ENCODE measurements around the gene KDM3B. TPM values are rescaled to one million over a fixed set of nuclear protein-coding genes. Genes with fewer than 3 reads are reported as not detected.

Gene KDM3B
- polyA plus RNA-seq, 4 donors = 18.6 to 63.2 (median 25.2) TPM

DNA sequence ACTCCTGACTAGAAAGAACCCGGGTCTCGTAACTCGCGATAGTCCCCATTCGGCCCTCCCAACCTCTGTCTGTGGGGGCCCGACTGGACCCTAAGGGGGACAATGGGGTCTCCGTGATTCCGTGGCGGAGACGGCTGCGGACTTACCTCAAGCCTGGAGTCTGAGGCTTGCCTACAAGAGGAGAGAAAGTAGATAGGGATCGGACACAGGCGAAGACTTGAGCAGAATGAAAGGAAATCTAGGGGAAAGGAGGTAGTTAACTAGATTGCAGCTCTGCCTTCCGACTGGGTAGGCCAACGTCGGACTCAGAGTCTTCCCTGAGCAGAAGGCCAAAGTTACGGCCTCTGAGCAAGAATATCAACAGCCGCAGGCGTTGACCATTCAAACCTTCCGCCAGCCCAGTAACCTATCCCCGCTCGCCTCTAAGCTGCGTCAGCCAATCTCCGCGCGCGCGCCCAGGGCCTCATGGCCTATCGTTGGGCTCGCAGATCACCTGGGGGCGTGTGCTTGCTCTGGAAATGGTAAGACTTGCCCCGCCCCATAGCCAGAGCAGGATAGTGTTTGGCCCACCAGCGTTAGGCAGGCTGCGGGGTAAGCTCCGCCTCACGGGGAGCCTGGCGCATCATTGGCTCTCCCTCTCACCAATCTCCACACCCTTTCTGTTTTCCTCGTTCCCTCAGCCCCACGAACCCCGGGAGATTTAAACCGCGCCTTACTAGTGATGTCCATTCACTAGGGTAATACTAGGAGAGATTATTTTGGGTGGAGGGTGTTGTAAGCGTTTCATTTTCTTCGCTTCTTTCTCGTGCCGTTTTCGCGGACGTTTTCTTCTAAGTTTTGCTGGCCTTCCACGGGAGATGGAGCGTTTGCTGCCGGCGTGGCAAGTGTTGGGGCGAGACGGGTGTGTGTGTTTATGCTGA is 20.8 kb upstream of the KDM3B start, which contains the start of gene CDC25C:
CDC25C (minus strand) TSS at position 356 of the 920 bp plus-strand sequence. CDS start 624 bp downstream, outside the sequence.
- Histone ChIP-seq H3K9me3 (ENCODE audit: control insufficient read depth in 2 of 2, insufficient read depth in 1 of 2, low read depth in 1 of 2, low read length in 1 of 2) (no peaks in the 10 kb centered on the region), H3K36me3 (ENCODE audit: control insufficient read depth in 3 of 3, insufficient read depth in 2 of 3, low read depth in 1 of 3, low read length in 3 of 3) (no peaks in the 10 kb centered on the region), H3K4me1 (ENCODE audit: control insufficient read depth in 3 of 3, insufficient read depth in 2 of 3, low read depth in 1 of 3, low read length in 2 of 3) (peaks cover 0 to 9% (median 3%) of the 10 kb centered on the region in 3 donors), H3K27ac (ENCODE audit: low read depth in 1 of 3, low read length in 2 of 3) (peak within 1 kb of the TSS in 1 of 3 donors; percentile 39), H3K27me3 (ENCODE audit: control insufficient read depth in 3 of 3, insufficient read depth in 3 of 3, low read length in 3 of 3) (no peaks in the 10 kb centered on the region), H3K4me3 (ENCODE audit: low read depth in 1 of 3, low read length in 3 of 3) (peak within 1 kb of the TSS; percentile 17 to 52 (median 48))
- peak; percentile 74 for FAIRE-seq
- WGBS, 3 donors = 0 to 1% (median 0%) methylated on average over 55 of the region's 55 CpGs
- DNase-seq = peak; percentile 98 to 100

DNA sequence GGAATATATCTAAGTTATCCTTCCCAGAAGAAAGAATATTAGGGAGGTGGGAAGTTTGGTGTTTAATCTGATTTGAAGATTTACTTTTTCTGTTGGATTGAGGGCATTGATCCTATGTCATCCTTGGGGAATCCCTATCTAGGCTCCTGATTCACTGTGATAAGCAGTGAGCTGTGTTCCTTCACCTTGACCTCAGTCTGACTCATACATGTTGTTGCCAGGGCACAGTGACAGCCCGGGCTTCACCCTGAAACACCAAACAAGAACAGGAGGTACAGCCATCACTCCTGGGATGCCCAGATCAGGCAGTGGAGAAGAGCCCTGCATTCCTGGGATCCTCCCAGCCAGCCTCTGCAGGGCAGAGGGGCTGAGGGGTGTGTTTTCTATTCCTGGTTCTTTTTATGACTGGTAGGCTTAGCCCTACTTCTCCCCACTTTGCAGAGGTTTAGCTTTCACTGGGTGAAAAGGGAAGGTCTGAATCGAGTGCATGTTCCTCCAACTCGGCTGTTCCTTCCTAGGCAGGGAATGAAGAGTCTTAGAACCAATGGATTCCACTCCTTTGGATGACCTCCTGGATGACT is 17.5 kb upstream of the KDM3B start:
- no peak overlapping the region for H3K27ac ChIP-seq (ENCODE audit: low read depth in 1 of 3, low read length in 2 of 3)
- no peaks in the 10 kb centered on the region for H3K9me3 ChIP-seq (ENCODE audit: control insufficient read depth in 2 of 2, insufficient read depth in 1 of 2, low read depth in 1 of 2, low read length in 1 of 2)
- FAIRE-seq = no peak
- DNase-seq = no peak
- H3K36me3 ChIP-seq (ENCODE audit: control insufficient read depth in 3 of 3, insufficient read depth in 2 of 3, low read depth in 1 of 3, low read length in 3 of 3) = no peaks in the 10 kb centered on the region
- H3K4me3 ChIP-seq (ENCODE audit: low read depth in 1 of 3, low read length in 3 of 3) = no peak overlapping the region
- no peaks in the 10 kb centered on the region for H3K27me3 ChIP-seq (ENCODE audit: control insufficient read depth in 3 of 3, insufficient read depth in 3 of 3, low read length in 3 of 3)
- H3K4me1 ChIP-seq (ENCODE audit: control insufficient read depth in 3 of 3, insufficient read depth in 2 of 3, low read depth in 1 of 3, low read length in 2 of 3) = peaks cover 4 to 12% (median 5%) of the 10 kb centered on the region in 3 donors
- WGBS, 3 donors = 57 to 75% (median 65%) methylated on average over 3 of the region's 3 CpGs

DNA sequence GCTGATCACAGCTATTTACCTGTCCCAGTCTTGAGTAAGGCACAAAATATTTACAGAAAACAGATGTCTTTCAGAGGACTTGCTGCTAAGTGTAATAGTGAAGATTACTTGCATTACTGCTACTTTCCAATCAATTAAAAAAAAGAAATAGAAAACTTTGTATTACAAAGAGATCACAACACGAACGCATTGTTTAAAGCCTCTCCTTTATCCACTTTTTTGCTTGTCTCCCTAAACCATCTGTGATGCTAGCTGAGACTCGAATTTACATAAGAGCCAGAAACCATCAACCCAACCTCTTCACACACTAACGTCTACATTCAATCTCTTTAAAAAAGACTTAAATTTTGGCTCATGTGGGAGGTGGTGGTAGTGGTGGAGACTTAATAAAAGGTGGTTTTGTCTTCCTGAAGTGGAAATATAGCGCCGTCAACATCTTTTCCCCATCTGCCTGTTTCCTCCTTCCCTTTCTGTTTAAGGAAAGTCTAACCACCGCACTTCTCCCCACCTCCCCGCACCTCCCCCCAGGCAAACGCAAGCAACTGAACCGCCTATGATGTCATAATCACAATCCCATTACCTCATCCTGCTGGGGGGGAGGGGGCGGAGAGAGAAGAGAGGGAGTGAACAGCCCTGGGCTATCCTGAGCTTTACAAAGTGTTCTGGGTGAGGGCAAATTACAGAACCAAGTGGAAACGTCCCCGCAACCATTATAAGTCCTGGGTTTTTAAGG is 15.4 kb upstream of the KDM3B start:
- DNase-seq = no peak
- peak overlapping the region; percentile 38 to 98 (median 85) for H3K27ac ChIP-seq (ENCODE audit: low read depth in 1 of 3, low read length in 2 of 3)
- H3K9me3 ChIP-seq (ENCODE audit: control insufficient read depth in 2 of 2, insufficient read depth in 1 of 2, low read depth in 1 of 2, low read length in 1 of 2) = no peaks in the 10 kb centered on the region
- peaks cover 0 to 7% (median 0%) of the 10 kb centered on the region in 3 donors for H3K36me3 ChIP-seq (ENCODE audit: control insufficient read depth in 3 of 3, insufficient read depth in 2 of 3, low read depth in 1 of 3, low read length in 3 of 3)
- peak overlapping the region; percentile 59 to 88 (median 65) for H3K4me3 ChIP-seq (ENCODE audit: low read depth in 1 of 3, low read length in 3 of 3)
- peaks cover 2 to 12% (median 4%) of the 10 kb centered on the region in 3 donors for H3K4me1 ChIP-seq (ENCODE audit: control insufficient read depth in 3 of 3, insufficient read depth in 2 of 3, low read depth in 1 of 3, low read length in 2 of 3)
- no peaks in the 10 kb centered on the region for H3K27me3 ChIP-seq (ENCODE audit: control insufficient read depth in 3 of 3, insufficient read depth in 3 of 3, low read length in 3 of 3)
- FAIRE-seq = no peak
- WGBS, 3 donors = 25 to 30% (median 27%) methylated on average over 13 of the region's 13 CpGs

DNA sequence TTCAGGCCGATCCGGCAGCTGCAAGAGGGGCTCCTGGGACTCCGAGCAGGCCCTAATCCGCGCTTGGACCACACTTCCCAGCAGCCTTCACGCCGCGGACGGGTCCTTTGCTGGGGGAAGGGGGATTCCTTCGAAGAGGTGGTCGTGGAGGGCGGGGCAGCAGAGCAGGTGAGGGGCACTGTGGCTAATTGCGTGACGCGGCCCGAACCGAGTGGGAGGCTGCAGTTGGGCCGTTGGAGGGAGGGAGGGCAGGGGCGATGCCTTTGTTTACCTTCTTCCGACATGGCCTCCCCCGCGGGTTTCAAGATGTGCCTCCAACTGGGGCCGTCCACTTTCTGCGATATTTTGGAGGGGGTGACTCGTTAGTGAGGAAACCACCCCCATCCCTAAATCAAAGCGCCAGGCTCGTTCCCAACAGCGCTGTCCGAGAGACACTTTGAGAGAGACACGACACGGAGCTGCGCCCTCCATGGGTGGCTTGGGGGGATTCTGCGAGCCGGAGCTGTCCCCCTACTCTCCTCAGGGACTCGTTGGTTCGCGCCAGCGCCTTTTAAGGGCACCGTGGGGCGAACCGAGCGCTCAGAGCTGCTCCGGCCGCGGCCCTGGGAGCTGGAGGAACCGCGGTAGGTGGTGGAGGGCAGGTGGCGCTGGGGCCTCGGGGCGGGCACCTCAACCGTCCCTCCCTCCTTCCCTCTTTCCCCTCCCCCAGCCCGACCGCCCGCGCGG is 14.6 kb upstream of the KDM3B start, which contains the start of gene FAM53C:
FAM53C (plus strand) TSS at position 582 of the 726 bp plus-strand sequence. CDS start 3,070 bp downstream, outside the sequence.
- peak within 1 kb of the TSS; percentile 38 to 98 (median 85) for H3K27ac ChIP-seq (ENCODE audit: low read depth in 1 of 3, low read length in 2 of 3)
- H3K4me1 ChIP-seq (ENCODE audit: control insufficient read depth in 3 of 3, insufficient read depth in 2 of 3, low read depth in 1 of 3, low read length in 2 of 3) = peaks cover 2 to 12% (median 4%) of the 10 kb centered on the region in 3 donors
- H3K9me3 ChIP-seq (ENCODE audit: control insufficient read depth in 2 of 2, insufficient read depth in 1 of 2, low read depth in 1 of 2, low read length in 1 of 2) = no peaks in the 10 kb centered on the region
- H3K4me3 ChIP-seq (ENCODE audit: low read depth in 1 of 3, low read length in 3 of 3) = peak within 1 kb of the TSS; percentile 59 to 88 (median 65)
- H3K27me3 ChIP-seq (ENCODE audit: control insufficient read depth in 3 of 3, insufficient read depth in 3 of 3, low read length in 3 of 3) = no peaks in the 10 kb centered on the region
- FAIRE-seq = no peak
- DNase-seq = peak; percentile 92 to 99
- WGBS, 3 donors = 0% methylated on average over 43 to 56 of the region's 56 CpGs
- peaks cover 0 to 9% (median 0%) of the 10 kb centered on the region in 3 donors for H3K36me3 ChIP-seq (ENCODE audit: control insufficient read depth in 3 of 3, insufficient read depth in 2 of 3, low read depth in 1 of 3, low read length in 3 of 3)

DNA sequence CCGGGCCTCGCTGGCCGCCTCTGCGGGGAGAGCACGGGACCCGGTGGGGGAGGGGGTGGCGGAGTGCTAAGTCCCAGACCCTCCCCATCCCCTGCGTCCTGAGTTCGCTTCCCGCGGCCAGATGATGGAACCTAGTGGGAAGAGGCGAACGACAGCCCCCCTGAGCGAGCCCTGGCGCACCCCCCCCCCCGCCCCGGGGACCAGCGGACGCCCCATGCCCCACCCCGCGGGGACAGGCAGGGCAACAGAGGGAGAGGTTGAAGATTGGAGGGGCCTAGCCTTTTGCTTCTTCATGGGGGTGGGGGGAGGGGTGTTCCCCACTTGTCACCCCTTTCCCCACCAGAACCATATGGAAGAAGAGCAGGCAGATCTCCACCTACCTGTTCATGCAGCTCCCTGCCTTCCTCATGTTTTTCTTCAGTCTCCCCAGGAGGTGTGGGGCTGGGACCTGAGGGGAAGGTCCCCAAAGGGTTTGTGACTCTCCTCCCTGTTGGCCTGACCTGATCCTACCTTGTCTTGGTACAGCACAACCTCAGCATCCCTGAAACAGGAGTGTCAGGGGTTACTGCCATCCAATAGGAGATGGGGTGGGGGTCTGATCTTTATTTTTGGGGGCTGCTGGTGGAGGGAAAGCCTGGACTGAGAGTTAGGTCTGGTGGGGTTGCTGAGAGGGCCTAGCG is 13.9 kb upstream of the KDM3B start:
- Histone ChIP-seq H3K27ac (ENCODE audit: low read depth in 1 of 3, low read length in 2 of 3) (peak overlapping the region; percentile 30 to 98 (median 85)), H3K27me3 (ENCODE audit: control insufficient read depth in 3 of 3, insufficient read depth in 3 of 3, low read length in 3 of 3) (no peaks in the 10 kb centered on the region), H3K4me3 (ENCODE audit: low read depth in 1 of 3, low read length in 3 of 3) (peak overlapping the region; percentile 59 to 88 (median 65)), H3K9me3 (ENCODE audit: control insufficient read depth in 2 of 2, insufficient read depth in 1 of 2, low read depth in 1 of 2, low read length in 1 of 2) (no peaks in the 10 kb centered on the region), H3K36me3 (ENCODE audit: control insufficient read depth in 3 of 3, insufficient read depth in 2 of 3, low read depth in 1 of 3, low read length in 3 of 3) (peaks cover 0 to 16% (median 0%) of the 10 kb centered on the region in 3 donors), H3K4me1 (ENCODE audit: control insufficient read depth in 3 of 3, insufficient read depth in 2 of 3, low read depth in 1 of 3, low read length in 2 of 3) (peaks cover 2 to 12% (median 4%) of the 10 kb centered on the region in 3 donors)
- no peak for FAIRE-seq
- peak in 1 of 2 donors; percentile 49 for DNase-seq
- WGBS, 3 donors = 1 to 2% (median 1%) methylated on average over 13 to 21 of the region's 22 CpGs

DNA sequence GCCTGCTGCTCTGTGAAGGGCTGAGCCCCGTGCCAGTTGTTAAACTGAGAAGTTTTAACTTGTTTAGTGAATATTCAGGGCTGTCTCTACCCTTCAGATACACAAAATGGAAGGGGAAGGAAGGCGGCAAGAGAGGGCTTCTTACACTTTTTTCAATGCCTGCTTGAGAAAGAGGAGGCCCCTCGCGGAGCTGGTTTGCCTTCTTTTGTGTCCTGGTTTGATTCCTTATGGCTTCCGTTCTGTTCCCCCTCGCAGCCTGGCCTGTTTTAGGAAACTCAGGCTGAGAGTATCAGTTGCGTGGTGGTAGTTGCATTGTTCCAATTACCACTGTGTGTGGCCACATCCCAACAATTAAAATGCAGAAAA is 13.4 kb upstream of the KDM3B start:
- FAIRE-seq (no peak), DNase-seq (peak; percentile 12 to 51)
- Histone ChIP-seq H3K27ac (ENCODE audit: low read depth in 1 of 3, low read length in 2 of 3) (peak overlapping the region in 2 of 3 donors; percentile 78 to 85), H3K27me3 (ENCODE audit: control insufficient read depth in 3 of 3, insufficient read depth in 3 of 3, low read length in 3 of 3) (no peaks in the 10 kb centered on the region), H3K9me3 (ENCODE audit: control insufficient read depth in 2 of 2, insufficient read depth in 1 of 2, low read depth in 1 of 2, low read length in 1 of 2) (no peaks in the 10 kb centered on the region), H3K36me3 (ENCODE audit: control insufficient read depth in 3 of 3, insufficient read depth in 2 of 3, low read depth in 1 of 3, low read length in 3 of 3) (peaks cover 0 to 20% (median 0%) of the 10 kb centered on the region in 3 donors), H3K4me3 (ENCODE audit: low read depth in 1 of 3, low read length in 3 of 3) (peak overlapping the region; percentile 59 to 88 (median 65)), H3K4me1 (ENCODE audit: control insufficient read depth in 3 of 3, insufficient read depth in 2 of 3, low read depth in 1 of 3, low read length in 2 of 3) (peaks cover 2 to 12% (median 4%) of the 10 kb centered on the region in 3 donors)
- 14 to 26% (median 20%) methylated on average over 7 of the region's 7 CpGs for WGBS, 3 donors

DNA sequence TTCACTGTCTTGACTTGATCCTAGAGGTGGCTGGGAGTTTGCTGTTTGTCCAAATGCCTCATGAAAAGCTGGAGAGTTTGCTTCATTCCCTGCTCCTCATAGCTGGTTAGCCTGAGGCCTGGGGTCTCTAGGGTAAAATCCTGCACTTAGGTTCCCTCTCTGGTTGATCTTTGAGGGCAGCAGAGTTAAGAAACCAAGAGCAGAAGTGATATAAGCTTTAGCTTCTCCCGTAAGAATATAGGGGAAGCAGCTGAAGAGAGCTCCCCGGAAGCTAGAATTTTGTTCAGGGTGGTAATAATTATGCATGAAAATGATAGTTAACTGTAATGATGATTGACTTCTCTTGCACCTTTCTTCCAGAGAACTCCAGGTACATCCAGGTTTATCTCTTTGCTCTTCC is 13.0 kb upstream of the KDM3B start:
- H3K36me3 ChIP-seq (ENCODE audit: control insufficient read depth in 3 of 3, insufficient read depth in 2 of 3, low read depth in 1 of 3, low read length in 3 of 3) = peaks cover 0 to 23% (median 0%) of the 10 kb centered on the region in 3 donors
- H3K9me3 ChIP-seq (ENCODE audit: control insufficient read depth in 2 of 2, insufficient read depth in 1 of 2, low read depth in 1 of 2, low read length in 1 of 2) = no peaks in the 10 kb centered on the region
- peak overlapping the region in 2 of 3 donors; percentile 78 to 85 for H3K27ac ChIP-seq (ENCODE audit: low read depth in 1 of 3, low read length in 2 of 3)
- WGBS, 3 donors = 44 to 65% (median 59%) methylated on average over 2 of the region's 2 CpGs
- no peak for FAIRE-seq
- peak overlapping the region in 2 of 3 donors; percentile 65 to 88 for H3K4me3 ChIP-seq (ENCODE audit: low read depth in 1 of 3, low read length in 3 of 3)
- H3K27me3 ChIP-seq (ENCODE audit: control insufficient read depth in 3 of 3, insufficient read depth in 3 of 3, low read length in 3 of 3) = no peaks in the 10 kb centered on the region
- peaks cover 2 to 12% (median 4%) of the 10 kb centered on the region in 3 donors for H3K4me1 ChIP-seq (ENCODE audit: control insufficient read depth in 3 of 3, insufficient read depth in 2 of 3, low read depth in 1 of 3, low read length in 2 of 3)
- DNase-seq = no peak
